Ishikawa (cell line): ENCODE data around the gene CD52.
A peak's percentile ranks its signal among the peaks of the same experiment; 100 is the strongest.

Source experiments
- CEBPB ChIP-seq: IDR thresholded peaks from 2 replicates; pipeline ENCODE4 v1.6.1; 2012
- CREB1 ChIP-seq: IDR thresholded peaks from 2 replicates; pipeline ENCODE4 v1.6.1; 2012; ENCODE audit warnings: low read depth
- EGR1 ChIP-seq: IDR thresholded peaks from 2 replicates; pipeline ENCODE4 v1.6.1; 2012
- EP300 ChIP-seq: IDR thresholded peaks from 2 replicates; pipeline ENCODE4 v1.6.1; 2012; ENCODE audit warnings: borderline replicate concordance
- FOXM1 ChIP-seq: IDR thresholded peaks from 2 replicates; pipeline ENCODE4 v1.6.1; 2012; ENCODE audit warnings: low read depth, borderline replicate concordance
- MAX ChIP-seq: IDR thresholded peaks from 2 replicates; pipeline ENCODE4 v1.6.1; 2012
- NFIC ChIP-seq: IDR thresholded peaks from 2 replicates; pipeline ENCODE4 v1.6.1; 2012
- RAD21 ChIP-seq: IDR thresholded peaks from 2 replicates; pipeline ENCODE4 v1.6.1; 2012; ENCODE audit warnings: low read depth
- REST ChIP-seq: IDR thresholded peaks from 2 replicates; pipeline ENCODE4 v1.6.1; 2012; ENCODE audit warnings: low read depth, mild to moderate bottlenecking
- TAF1 ChIP-seq: IDR thresholded peaks from 2 replicates; pipeline ENCODE4 v1.6.1; 2012; ENCODE audit warnings: low read depth, mild to moderate bottlenecking
- TCF12 ChIP-seq: IDR thresholded peaks from 2 replicates; pipeline ENCODE4 v1.6.1; 2012; ENCODE audit warnings: low read depth
- TEAD4 ChIP-seq: IDR thresholded peaks from 2 replicates; pipeline ENCODE4 v1.6.1; 2012
- USF1 ChIP-seq: IDR thresholded peaks from 2 replicates; pipeline ENCODE4 v1.6.1; 2012
- YY1 ChIP-seq: IDR thresholded peaks from 2 replicates; pipeline ENCODE4 v1.6.1; 2012; ENCODE audit warnings: low read depth
- ZBTB7A ChIP-seq: IDR thresholded peaks from 2 replicates; pipeline ENCODE4 v1.6.1; 2012; ENCODE audit warnings: low read depth

CD52 gene

GRCh38 chr1:26287811-26288210 is 29.9 kb upstream of the CD52 start:
- TF ChIP-seq FOXM1 (no peak), YY1 (no peak), REST (no peak), ZBTB7A (no peak), EGR1 (no peak), RAD21 (no peak), TEAD4 (no peak), MAX (no peak), CREB1 (no peak), NFIC (no peak), USF1 (no peak), TCF12 (no peak), EP300 (no peak), CEBPB (no peak), TAF1 (no peak)

- no peak for TF ChIP-seq EGR1
- TF ChIP-seq REST = no peak
- TF ChIP-seq CEBPB = no peak
- no peak for TF ChIP-seq ZBTB7A
- TF ChIP-seq CREB1 = no peak
- TF ChIP-seq USF1 = no peak
- no peak for TF ChIP-seq EP300
- no peak for TF ChIP-seq NFIC
- TF ChIP-seq TEAD4 = no peak
- no peak for TF ChIP-seq YY1
- no peak for TF ChIP-seq RAD21
Measured at GRCh38 chr1:26288311-26288941, 29.3 kb upstream of the CD52 start.

GRCh38 chr1:26289158-26290059 is 28.3 kb upstream of the CD52 start:
- TF ChIP-seq RAD21 (no peak; the same call in 1 of the 2 replicates), YY1 (peak; percentile 57; the same call in 1 of the 2 replicates), FOXM1 (no peak), TEAD4 (peak; percentile 48), NFIC (no peak), CEBPB (no peak), TCF12 (peak; percentile 77), EGR1 (peak; percentile 79), MAX (peak; percentile 74), USF1 (peak; percentile 28; the same call in 1 of the 2 replicates), TAF1 (no peak), REST (no peak), ZBTB7A (0 out of 2 replicates have a peak, but pooled peaks have one; percentile 49), CREB1 (no peak), EP300 (no peak)
